Fibroblast of mammary gland (primary cell): Measurements from ENCODE around the gene MYBPC2.

Experiments
- DNase-seq: peaks from one replicate; pipeline ENCODE4 v3.0.0-alpha.2; 2010; ENCODE audit warnings: low read depth
- H3K4me3 ChIP-seq: 2 replicates; pipeline ENCODE4 v1.5.1; 2011; ENCODE audit warnings: low read depth, mild to moderate bottlenecking, low read length, moderate library complexity; ENCODE audit not compliant: control insufficient read depth
- TF ChIP-seq, protein P1 (sequence below): conservative IDR thresholded peaks from 2 replicates; pipeline ENCODE4 v1.5.1; 2011; ENCODE audit warnings: low read depth, low read length, inconsistent platforms; ENCODE audit not compliant: control insufficient read depth, insufficient read depth

The MYBPC2 gene

DNA sequence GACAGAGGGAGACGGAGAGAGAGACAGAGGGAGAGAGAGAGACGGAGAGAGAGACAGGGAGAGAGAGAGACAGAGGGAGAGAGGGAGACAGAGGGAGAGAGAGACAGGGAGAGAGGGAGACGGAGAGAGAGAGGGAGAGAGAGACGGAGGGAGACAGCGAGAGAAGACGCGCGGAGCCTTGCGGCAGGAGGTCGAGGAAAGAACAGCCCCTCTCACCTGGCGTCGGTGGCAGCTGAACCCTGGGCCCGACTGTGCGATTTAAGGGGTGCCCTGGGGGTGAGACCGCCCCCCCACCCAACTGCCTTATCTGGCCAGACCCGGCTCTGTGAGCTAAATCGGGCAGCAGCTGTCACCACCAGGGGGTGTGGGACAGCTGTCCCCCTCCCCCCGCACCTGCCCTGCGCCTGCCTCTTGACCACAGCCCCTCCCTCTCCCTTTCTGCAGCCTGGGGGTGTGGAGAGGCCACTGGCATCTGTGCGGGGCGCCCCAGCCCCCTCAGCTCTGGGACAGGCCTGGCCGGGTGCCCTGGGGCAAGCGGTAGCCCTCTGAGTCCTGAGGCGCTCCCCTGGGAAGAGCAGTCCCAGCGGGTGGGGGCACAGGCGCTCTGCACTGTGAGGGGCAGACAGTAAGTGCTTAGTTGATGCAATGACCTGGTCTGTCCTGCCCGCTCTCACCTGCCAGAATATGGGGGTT, 67.5 kb downstream of the MYBPC2 start:
- no peak overlapping the region for H3K4me3 ChIP-seq
- DNase-seq = no peak

DNA sequence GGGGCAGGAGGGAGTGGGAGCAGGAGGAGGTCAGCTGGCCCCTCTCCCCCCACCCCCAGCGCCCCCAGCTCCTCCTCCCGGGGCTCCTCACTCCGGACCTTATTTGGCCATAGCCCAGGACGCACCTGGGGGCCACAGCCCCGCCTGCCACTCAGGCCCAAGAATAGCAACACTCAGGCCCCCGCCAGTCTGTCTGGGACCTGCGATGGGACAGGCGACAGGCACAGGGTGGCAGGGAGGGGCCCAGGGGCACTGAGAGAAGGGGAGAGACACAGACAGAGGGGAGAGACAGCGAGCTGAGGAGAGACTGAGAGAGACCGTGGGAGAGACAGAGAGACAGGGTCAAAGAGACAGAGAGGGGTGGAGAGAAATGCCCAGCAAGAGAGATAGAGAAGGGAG, 68.1 kb downstream of the MYBPC2 start:
- TF ChIP-seq, protein P1, sequence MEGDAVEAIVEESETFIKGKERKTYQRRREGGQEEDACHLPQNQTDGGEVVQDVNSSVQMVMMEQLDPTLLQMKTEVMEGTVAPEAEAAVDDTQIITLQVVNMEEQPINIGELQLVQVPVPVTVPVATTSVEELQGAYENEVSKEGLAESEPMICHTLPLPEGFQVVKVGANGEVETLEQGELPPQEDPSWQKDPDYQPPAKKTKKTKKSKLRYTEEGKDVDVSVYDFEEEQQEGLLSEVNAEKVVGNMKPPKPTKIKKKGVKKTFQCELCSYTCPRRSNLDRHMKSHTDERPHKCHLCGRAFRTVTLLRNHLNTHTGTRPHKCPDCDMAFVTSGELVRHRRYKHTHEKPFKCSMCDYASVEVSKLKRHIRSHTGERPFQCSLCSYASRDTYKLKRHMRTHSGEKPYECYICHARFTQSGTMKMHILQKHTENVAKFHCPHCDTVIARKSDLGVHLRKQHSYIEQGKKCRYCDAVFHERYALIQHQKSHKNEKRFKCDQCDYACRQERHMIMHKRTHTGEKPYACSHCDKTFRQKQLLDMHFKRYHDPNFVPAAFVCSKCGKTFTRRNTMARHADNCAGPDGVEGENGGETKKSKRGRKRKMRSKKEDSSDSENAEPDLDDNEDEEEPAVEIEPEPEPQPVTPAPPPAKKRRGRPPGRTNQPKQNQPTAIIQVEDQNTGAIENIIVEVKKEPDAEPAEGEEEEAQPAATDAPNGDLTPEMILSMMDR = no peak
- no peak for DNase-seq
- no peak overlapping the region for H3K4me3 ChIP-seq

More for the DNA sequence above, 67.5 kb downstream of the MYBPC2 start:
- TF ChIP-seq, protein P1 = no peak

DNA sequence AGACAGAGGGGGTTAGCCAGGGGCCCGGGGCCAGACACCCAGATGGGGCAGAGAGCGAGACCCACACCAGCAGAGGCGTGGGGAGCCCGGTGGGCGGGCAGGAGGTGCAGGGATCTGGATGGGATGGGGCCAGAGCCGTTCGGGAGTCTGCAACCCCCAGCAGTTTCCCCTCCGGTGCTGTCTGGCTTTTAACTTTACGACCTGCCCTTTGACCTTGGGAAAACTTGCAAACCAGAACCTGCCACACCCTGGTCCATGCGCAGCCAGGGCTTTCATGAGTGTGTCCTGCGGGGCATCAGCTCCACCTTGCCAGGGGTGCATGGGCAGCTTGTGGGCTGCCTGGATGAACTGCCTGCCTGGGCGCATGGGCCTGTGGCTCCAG, 68.5 kb downstream of the MYBPC2 start:
- TF ChIP-seq, protein P1 = no peak
- DNase-seq = no peak
- H3K4me3 ChIP-seq = no peak overlapping the region

DNA sequence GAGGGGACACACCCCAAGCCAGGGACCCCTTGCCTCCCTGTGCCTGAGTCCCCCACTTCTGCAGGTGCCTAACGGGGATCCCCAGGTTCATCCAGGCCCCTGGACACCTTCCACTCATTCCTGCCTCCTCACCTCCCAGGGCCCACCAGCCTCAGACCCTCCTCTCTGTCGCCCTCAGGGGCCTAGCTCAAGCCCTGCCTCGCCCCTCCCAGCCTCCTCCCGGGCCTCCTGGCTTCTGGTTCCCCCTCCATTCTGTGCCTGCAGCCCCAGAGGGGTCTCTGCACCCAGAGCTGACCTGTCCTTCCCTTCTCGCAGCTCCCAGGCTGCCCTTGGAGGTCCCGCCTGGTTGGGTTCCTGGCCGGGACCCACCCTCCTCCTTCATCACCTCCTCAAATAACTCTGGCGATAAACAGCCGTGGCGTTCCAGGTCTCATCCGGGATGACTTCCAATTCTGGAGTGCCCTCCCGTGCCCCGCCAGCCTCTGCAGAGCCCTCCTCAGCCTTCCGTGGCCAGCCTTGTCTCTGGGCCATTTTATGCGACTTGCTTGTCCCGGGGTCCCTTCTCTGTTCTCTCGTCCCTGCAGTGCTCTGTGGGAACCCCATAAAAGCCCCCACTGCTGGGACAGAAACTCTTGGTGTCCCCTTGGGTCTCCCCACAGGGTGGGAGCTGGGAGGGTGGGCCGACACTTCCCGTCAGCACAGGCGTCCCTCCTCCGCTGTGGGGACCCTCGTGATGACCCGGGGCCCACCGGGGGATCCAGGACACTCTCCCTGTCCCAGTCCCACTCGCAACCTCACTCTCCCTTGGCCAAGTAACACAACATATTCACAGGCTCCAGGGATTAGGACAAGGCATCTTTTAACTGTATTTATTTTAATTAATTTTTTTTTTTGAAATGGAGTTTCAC, 69.1 kb downstream of the MYBPC2 start:
- H3K4me3 ChIP-seq = no peak overlapping the region
- TF ChIP-seq, protein P1 = no peak
- DNase-seq = no peak

DNA sequence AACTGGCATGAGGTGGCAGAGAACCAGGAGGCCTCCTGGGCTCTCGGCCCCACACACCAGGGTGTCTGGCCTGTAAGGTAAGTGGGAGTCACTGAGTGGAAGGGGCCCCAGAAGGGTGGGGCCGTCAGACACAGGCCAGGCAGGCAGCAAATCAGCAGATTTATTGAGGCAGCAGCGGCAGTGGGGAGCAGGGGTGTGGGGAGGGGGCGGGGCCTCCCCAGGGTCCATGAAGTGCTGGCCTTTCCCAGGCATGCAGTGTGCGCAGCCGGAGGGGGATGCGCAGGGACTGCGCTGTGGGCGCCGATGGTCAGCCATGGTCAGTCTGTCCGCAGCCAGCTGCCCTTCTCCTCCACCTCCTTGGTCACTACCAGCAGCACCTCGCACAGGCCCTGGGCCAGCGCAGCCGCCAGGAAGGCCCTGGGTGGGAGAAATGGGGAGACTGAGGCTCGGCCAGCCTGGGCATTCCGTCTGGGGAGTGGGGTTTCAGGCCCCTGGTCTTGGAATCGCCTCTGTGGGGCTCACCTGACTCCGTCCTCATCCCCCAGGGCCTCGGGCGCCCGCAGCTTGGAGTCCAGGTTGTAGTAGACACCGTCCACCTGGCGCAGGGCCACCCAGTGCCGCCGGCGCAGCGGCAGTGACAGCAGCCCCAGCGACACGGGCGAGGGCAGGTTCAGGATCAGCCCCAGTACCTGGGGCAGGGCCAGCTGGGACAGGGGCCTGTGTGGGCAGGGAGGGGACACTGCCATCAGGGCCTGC, 73.3 kb downstream of the MYBPC2 start:
- DNase-seq = no peak
- TF ChIP-seq, protein P1 = no peak
- H3K4me3 ChIP-seq = no peak overlapping the region

DNA sequence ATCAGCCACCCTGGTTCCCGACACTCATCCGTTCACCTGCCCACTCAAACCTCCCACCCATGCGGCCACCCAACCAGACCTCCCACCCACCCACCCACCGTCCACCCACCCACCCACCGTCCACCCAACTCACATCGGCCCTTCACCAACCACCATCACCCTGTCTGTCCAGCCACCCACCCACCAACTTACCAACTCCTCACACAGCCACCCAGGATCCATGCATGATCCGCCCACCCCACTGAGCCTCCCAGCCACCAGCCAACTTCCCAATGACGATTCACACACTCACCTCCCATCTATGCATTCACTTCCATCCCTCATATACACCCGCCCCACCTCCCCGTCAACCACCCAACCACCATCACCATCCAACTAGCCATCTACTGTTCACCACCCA, 74.0 kb downstream of the MYBPC2 start:
- no peak for DNase-seq
- H3K4me3 ChIP-seq = no peak overlapping the region
- TF ChIP-seq, protein P1 = no peak
